Heart right ventricle (tissue), 16 donors: ENCODE results near the gene CRYGB. TPM values are rescaled to one million over a fixed set of nuclear protein-coding genes. Genes with fewer than 3 reads are reported as not detected.
A peak's percentile ranks its signal among the peaks of the same experiment; 100 is the strongest.
"Not testable (repeated sequence)": the region's sequence is repeated elsewhere in the genome, so short reads cannot be mapped to it uniquely, and the experiment has no call there.

Experiments
- ATAC-seq, 8 donors: fragments of 200-7000 bp; cut with Tn5 transposase; one replicate each; pipeline ENCODE4 v1.9.1; 2020; ENCODE audit warnings: mild to moderate bottlenecking in 8 of 8, moderate library complexity in 8 of 8, moderate number of reproducible peaks in 1 of 8
- DNase-seq, 2 donors: peaks; one replicate each; pipeline ENCODE4 v3.0.0-alpha.2; 2020
- H3K27ac ChIP-seq, 10 donors: fragments of 200-600 bp; sonication (generic) in 2 of 10; one replicate each; pipeline versions ENCODE4 v1.5.0 to v1.8.0; 2020 to 2022; ENCODE audit warnings: mild to moderate bottlenecking in 3 of 10
- H3K27me3 ChIP-seq, 7 donors: fragments of 200-600 bp; one replicate each; pipeline ENCODE4 v1.8.0; 2021 to 2022; ENCODE audit warnings: mild to moderate bottlenecking in 2 of 7
- H3K36me3 ChIP-seq, 9 donors: fragments of 200-600 bp; sonication (generic) in 1 of 9; one replicate each; pipeline versions ENCODE4 v1.5.0 to v1.8.0; 2020 to 2022; ENCODE audit warnings: mild to moderate bottlenecking in 2 of 9
- H3K4me1 ChIP-seq, 9 donors: fragments of 200-600 bp; sonication (generic) in 1 of 9; one replicate each; pipeline versions ENCODE4 v1.5.0 to v1.8.0; 2020 to 2022; ENCODE audit warnings: mild to moderate bottlenecking in 4 of 9
- H3K4me3 ChIP-seq, 10 donors: fragments of 200-600 bp; sonication (generic) in 2 of 10; one replicate each; pipeline versions ENCODE4 v1.5.0 to v1.8.0; 2020 to 2022; ENCODE audit warnings: mild to moderate bottlenecking in 7 of 10, moderate library complexity in 2 of 10
- H3K9me3 ChIP-seq, 11 donors: fragments of 200-600 bp in 10 of 11; sonication (generic) in 2 of 11; one replicate each; pipeline versions ENCODE4 v1.5.0 to v1.8.0; 2013 to 2022; ENCODE audit warnings: mild to moderate bottlenecking in 2 of 11, control low read depth in 1 of 11, moderate library complexity in 1 of 11
- CTCF ChIP-seq, 9 donors: fragments of 200-600 bp; sonication (generic) in 2 of 9; IDR thresholded peaks; one replicate each; pipeline versions ENCODE4 v1.5.0 to v1.8.0; 2021 to 2022; ENCODE audit warnings: antibody characterized with exemption in 9 of 9, mild to moderate bottlenecking in 5 of 9, moderate library complexity in 1 of 9
- WGBS, 2 donors: extraction: QIAGEN DNeasy Blood & Tissue Kit; methylation state at CpG; one replicate each; pipeline ENCODE4 v1.1.7; 2013; ENCODE audit warnings: inconsistent platforms in 1 of 2; 5-methylcytosine and 5-hydroxymethylcytosine counted together
- intact Hi-C, 10 donors: fragments of 100-400 bp; cut with DNase I; formaldehyde crosslinking; loops; one replicate each; pipeline versions ENCODE4 v1.11.1 to v1.14.2; 2022
- polyA plus RNA-seq, 2 donors: library from polyadenylated mRNA; stranded (reverse); fragments of 200-250 nt; gene quantifications; one replicate each; pipeline ENCODE4 v1.2.3, GENCODE V29; 2013
- total RNA-seq, 10 donors: library from RNA; stranded (reverse); fragmentation: NEBNext Ultra II Directional in 3 of 10; extraction: Animal tissue kit (Norgen Biotek cat#: 25700) in 3 of 10; gene quantifications; one replicate each; pipeline versions ENCODE4 v1.2.1 to v1.2.4, GENCODE V29; 2021 to 2023
- donor health status: Arrhythmogenic right ventricular cardiomyopathy.
- donor health status: ischemic (EF 13 %, LVEDD 7.1; RV severe dilation, severe dysfunction).
- donor health status: healthy with polysubstance abuse.
- donor health status: DM: no; HTN: yes; CAD: no.
- donor health status: DM: no; HTN: no; CAD: no.
- donor health status: ischemic (EF 25% LVEDD 6.9; RV normal size, moderate dysfunction).
- donor health status: ischemic (EF 25% LVEDD 5.7; RV mildly dilated, moderate dysfunction).
- donor health status: healthy.
- donor health status: DM: yes; HTN: yes; CAD: no.
- donor health status: Ischemic cardiomyopathy.
- donor health status: ischemic (EF 35%, LVEDD 5.7; RV mildly dilated, moderate dysfunction).
- donor health status: nonischemic (EF 11% LVEDD 7.7; RV severe dilation, severe dysfunction).
- donor health status: DM: yes; HTN: yes; CAD: no.
- donor health status: PGD.
- donor health status: ischemic (EF 29% LVEDD 5.4; RV normal size, mild dysfunction).
- donor health status: nonischemic (EF 23%, LVEDD 6.1; RV moderate dilation, normal function).

CRYGB gene
- total and polyA plus RNA-seq, 12 donors = not detected

- no peak for ATAC-seq
- DNase-seq = no peak
- Histone ChIP-seq H3K9me3 (no peaks in the 10 kb centered on the region), H3K36me3 (no peaks in the 10 kb centered on the region), H3K27me3 (peaks cover 0 to 22% (median 0%) of the 10 kb centered on the region in 7 donors), H3K4me3 (no peak overlapping the region), H3K4me1 (peaks cover 0 to 6% (median 0%) of the 10 kb centered on the region in 9 donors), H3K27ac (no peak overlapping the region)
- intact Hi-C loops = loop anchor here in 2 of 10 donors (5.0 to 10.0 kb wide), 2 partner anchors 151 to 1294 kb away; partner anchors contain the start of gene IDH1 (in 1 of the 2)
- no peak for TF ChIP-seq CTCF (IDR thresholded peaks at IDR 0.05)
- 77 to 84% methylated on average over 3 of the region's 3 CpGs for WGBS, 2 donors
These were observed 42.3 kb downstream of the CRYGB start for GRCh38 chr2:208103616-208104015.

- Histone ChIP-seq H3K27me3 (peaks cover 0 to 17% (median 0%) of the 10 kb centered on the region in 7 donors), H3K4me3 (no peak overlapping the region), H3K4me1 (peaks cover 0 to 11% (median 3%) of the 10 kb centered on the region in 9 donors), H3K36me3 (no peaks in the 10 kb centered on the region), H3K27ac (no peak overlapping the region), H3K9me3 (no peaks in the 10 kb centered on the region)
- intact Hi-C loops = loop anchor here in 2 of 10 donors (5.0 to 10.0 kb wide), 2 partner anchors 153 to 1295 kb away; partner anchors contain the start of gene IDH1 (in 1 of the 2)
- TF ChIP-seq CTCF (IDR thresholded peaks at IDR 0.05) = peak in 4 of 9 donors; percentile 14 to 36 (median 26)
- WGBS, 2 donors = 38 to 61% methylated on average over 10 of the region's 10 CpGs
- DNase-seq (no peak), ATAC-seq (peak in 2 of 8 donors; percentile 35 to 42)
These were observed 44.0 kb downstream of the CRYGB start for GRCh38 chr2:208101716-208102631.

GRCh38 chr2:208099682-208100470 is 46.1 kb downstream of the CRYGB start:
- no peak overlapping the region for H3K27ac ChIP-seq
- no peak for TF ChIP-seq CTCF (IDR thresholded peaks at IDR 0.05)
- no peak overlapping the region for H3K4me3 ChIP-seq
- peaks cover 0 to 11% (median 3%) of the 10 kb centered on the region in 9 donors for H3K4me1 ChIP-seq
- H3K27me3 ChIP-seq = peaks cover 0 to 7% (median 0%) of the 10 kb centered on the region in 7 donors
- H3K36me3 ChIP-seq = no peaks in the 10 kb centered on the region
- ATAC-seq (no peak), DNase-seq (no peak)
- no peaks in the 10 kb centered on the region for H3K9me3 ChIP-seq
- intact Hi-C loops = loop anchor here in 2 of 10 donors (5.0 to 10.0 kb wide), 2 partner anchors 155 to 1297 kb away; partner anchors contain the start of gene IDH1 (in 1 of the 2)
- WGBS, 2 donors = 72 to 92% methylated on average over 13 of the region's 13 CpGs

- WGBS, 2 donors = 100% methylated on average over 1 of the region's 1 CpG
- DNase-seq, H3K27ac ChIP-seq, H3K27me3 ChIP-seq, intact Hi-C loops, H3K4me3 ChIP-seq, H3K9me3 ChIP-seq, ATAC-seq, H3K36me3 ChIP-seq: not testable (repeated sequence)
- peaks cover 0 to 11% (median 3%) of the 10 kb centered on the region in 9 donors for H3K4me1 ChIP-seq
These were observed 47.3 kb downstream of the CRYGB start for GRCh38 chr2:208098701-208099100.
